GM21825 (cell line): ENCODE measurements around the gene ARL5B.
"Not testable (repeated sequence)": the region's sequence is repeated elsewhere in the genome, so short reads cannot be mapped to it uniquely, and the experiment has no call there.

Experiments used
- ATAC-seq: cut with Tn5 transposase; IDR thresholded peaks from one replicate; pipeline ENCODE4 v1.9.1; 2021; ENCODE audit warnings: mild to moderate bottlenecking, moderate library complexity; ENCODE audit not compliant: unreplicated experiment

ARL5B gene

GRCh38 chr10:18659125-18659818 lies at the start of gene ARL5B:
TSS of gene ARL5B (plus strand) at chr10:18659431. CDS start at chr10:18659638, 207 bp downstream.
- peak; percentile 89 for ATAC-seq

DNA sequence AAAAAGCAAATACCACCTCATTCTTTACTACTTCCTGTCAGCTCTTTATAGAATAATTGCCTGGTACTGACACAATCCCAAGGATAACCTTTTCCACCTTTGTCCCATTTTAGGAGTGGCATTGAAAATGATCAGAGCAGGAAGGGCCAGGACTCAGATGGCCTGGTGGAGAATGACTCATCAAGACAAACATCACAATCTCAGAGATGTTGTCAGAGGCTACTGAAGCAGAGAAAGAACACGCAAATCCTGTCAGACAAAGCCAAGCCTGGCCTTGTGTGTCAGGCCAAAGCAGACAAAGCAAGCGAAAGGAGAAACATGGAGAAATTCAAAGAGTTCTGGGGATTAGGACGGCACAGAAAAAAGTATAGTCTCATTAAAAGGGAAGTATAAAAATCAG lies 48.7 kb upstream of the ARL5B start:
- ATAC-seq: no peak

GRCh38 chr10:18611168-18611567 lies 48.1 kb upstream of the ARL5B start:
- no peak for ATAC-seq

GRCh38 chr10:18615618-18616017 lies 43.6 kb upstream of the ARL5B start:
- no peak for ATAC-seq

DNA sequence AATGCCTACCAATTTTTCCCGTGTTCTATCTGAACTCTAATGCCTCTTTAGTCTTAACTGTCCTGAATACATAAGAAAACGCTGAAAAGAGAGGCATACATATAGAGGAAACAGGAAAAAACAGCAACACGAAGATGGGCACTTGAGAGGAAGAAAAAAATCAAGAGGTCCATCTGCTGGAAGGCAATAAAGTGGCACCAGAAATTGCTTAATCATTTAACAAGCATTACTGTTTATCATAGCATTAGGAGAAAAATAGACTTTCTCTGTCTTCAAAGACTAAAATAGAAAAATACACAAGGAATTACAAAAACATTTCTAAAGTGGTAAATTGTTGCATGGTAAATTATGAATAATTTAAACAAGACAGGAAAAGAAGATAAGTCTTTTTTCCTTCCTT lies 42.9 kb upstream of the ARL5B start:
- no peak for ATAC-seq

GRCh38 chr10:18619016-18619415 lies 40.2 kb upstream of the ARL5B start:
- no peak for ATAC-seq

- ATAC-seq: no peak
These were observed 38.4 kb upstream of the ARL5B start for GRCh38 chr10:18620856-18621255.

DNA sequence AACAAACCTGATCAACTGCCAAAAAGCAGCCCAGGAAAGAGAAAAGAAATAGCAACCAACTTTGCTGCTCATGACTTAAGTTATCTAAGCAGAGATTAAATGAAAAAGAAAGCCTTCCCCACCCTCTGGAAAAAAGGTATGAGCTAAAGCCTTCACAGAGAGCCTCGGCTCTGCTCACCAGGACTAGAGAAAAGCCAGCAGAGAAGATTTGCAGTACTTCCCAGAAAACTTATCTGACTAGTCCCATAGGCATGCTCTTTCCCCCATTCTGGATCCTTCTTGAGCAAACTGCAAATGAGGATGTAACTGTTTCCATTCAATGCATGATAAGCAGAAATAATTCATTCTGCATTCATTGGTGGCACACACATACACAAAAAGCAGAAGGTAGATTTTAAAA lies 35.6 kb upstream of the ARL5B start:
- ATAC-seq: not testable (repeated sequence)

DNA sequence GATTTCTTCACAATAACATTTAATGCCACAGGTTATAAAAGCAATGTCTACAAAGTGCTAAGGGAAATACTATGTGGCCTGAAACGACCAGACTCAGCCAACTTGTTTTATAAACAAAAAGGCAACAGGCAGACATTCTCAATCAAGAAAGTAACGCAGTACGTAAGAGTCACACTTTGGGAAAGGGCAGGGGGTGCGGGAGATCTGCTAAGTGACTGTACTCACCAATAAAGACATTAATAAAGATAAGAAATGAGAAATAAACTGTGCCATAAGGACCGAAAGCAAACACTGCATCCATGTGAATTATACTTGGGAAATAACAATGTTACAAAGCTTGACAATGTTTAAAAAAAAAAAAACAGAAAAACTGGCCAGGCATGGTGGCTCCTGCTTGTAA lies 33.3 kb upstream of the ARL5B start:
- no peak for ATAC-seq

DNA sequence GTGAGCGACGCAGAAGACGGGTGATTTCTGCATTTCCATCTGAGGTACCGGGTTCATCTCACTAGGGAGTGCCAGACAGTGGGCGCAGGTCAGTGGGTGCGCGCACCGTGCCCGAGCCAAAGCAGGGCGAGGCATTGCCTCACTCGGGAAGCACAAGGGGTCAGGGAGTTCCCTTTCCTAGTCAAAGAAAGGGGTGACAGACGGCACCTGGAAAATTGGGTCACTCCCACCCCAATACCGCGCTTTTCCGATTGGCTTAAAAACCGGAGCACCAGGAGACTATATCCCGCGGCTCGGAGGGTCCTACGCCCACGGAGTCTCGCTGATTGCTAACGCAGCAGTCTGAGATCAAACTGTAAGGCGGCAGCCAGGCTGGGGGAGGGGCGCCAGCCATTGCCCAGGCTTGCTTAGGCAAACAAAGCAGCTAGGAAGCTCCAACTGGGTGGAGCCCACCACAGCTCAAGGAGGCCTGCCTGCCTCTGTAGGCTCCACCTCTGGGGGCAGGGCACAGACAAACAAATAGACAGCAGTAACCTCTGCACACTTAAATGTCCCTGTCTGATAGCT lies 31.7 kb upstream of the ARL5B start:
- not testable (repeated sequence) for ATAC-seq

- ATAC-seq: not testable (repeated sequence)
These were observed 26.7 kb upstream of the ARL5B start for GRCh38 chr10:18632500-18632899.

DNA sequence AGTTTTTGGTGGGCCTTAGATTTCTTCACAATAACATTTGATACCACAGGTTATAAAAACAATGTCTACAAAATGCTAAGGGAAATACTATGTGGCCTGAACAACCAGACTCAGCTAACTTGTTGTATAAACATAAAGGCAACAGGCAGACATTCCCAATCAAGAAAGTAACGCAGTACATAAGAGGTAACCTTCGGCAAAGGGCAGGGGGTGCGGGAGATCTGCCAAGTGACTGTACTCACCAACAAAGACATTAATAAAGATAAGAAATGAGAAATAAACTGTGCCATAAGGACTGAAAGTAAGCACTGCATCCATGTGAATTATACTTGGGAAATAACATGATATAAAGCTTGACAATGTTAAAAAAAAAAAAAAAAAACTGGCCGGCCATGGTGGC lies 23.2 kb upstream of the ARL5B start:
- no peak for ATAC-seq

DNA sequence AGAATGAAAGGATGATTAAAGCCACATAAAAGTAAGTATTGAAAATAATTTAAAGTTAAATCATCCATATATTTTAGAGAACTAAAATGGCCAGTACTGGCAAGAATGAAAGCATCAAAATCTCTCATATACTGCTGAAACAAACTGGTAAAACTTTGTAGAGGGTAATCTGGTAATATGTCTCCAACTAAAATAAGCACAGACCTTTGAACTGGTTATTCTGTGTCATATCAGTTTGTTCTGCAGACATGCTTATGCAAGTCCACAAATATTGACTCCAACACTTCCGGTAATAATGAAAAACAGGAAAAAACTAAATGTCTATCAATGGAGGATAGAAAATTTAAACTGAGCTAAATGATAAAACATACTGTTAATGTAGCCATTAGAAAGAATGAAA lies 21.8 kb upstream of the ARL5B start:
- ATAC-seq: not testable (repeated sequence)

GRCh38 chr10:18639719-18640118 lies 19.5 kb upstream of the ARL5B start:
- not testable (repeated sequence) for ATAC-seq

- ATAC-seq: no peak
These were observed 12.1 kb upstream of the ARL5B start for GRCh38 chr10:18647151-18647550.

DNA sequence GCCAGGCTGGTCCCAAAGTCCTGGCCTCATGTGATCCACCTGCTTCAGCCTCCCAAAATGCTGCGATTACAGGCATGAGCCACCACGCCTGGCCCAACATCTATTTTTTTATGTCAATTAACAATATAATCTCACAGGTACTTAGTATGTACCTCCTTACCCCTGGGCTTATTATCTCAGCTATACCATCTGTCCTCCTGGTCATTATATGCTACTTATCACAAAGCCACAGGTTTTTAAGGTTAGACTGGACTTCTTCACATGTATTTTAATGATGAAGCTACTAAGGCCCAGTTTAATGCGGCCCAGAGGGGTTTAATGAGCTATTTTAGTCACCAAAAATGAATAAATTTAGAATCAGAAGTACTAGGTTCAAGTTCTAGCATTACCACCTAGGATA lies 11.3 kb upstream of the ARL5B start:
- ATAC-seq: no peak

GRCh38 chr10:18649364-18649959 lies 9.8 kb upstream of the ARL5B start:
- ATAC-seq: no peak

DNA sequence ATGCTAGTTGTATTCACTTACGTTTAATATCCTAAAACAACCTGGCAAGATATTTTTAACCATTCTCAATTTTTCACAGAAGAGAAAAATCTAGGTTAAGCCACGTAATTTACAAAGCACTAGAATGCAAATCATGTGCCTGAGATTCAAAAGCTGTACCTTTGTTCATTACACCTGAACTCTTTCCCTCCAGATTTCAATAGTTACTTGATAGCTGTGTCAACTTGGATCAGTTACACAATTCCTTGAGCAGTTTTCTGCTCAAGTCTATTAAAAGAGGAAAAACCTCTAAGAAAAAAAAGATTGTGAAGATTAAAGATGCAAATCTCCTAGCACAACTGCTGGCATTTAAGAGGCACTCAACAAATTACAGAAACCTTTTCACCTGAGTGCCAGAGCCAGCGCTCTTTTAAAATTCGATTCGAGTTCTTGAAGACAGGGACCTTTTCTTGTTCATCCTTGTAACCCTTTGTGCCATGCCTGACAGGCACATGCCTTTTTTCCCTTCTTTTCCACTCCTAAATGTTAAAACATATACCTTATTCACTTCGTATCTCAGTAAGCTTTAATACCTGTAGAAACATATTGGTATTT lies 8.7 kb upstream of the ARL5B start:
- ATAC-seq: no peak

GRCh38 chr10:18651324-18652007 lies 7.8 kb upstream of the ARL5B start, which contains the start of gene NSUN6:
TSS of gene NSUN6 (minus strand) at chr10:18651587. CDS start at chr10:18651203, 384 bp downstream.
- peak; percentile 97 for ATAC-seq

DNA sequence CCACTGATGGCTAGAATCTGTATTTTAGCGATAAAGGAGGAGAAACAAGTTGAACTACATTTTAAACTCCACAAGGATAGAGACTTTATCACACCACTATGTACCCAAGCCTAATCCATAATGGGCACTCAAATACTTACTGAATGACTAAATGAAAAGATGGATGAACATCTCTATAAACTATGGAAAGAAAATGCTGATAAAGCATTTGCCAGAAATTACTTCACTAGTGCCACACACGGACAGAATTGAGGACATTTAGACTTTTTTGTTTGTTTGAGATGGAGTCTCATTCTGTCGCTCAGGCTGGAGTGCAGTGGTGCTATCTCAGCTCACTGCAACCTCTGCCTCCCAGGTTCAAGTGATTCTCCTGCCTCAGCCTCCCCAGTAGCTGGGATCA lies 6.1 kb upstream of the ARL5B start:
- no peak for ATAC-seq

DNA sequence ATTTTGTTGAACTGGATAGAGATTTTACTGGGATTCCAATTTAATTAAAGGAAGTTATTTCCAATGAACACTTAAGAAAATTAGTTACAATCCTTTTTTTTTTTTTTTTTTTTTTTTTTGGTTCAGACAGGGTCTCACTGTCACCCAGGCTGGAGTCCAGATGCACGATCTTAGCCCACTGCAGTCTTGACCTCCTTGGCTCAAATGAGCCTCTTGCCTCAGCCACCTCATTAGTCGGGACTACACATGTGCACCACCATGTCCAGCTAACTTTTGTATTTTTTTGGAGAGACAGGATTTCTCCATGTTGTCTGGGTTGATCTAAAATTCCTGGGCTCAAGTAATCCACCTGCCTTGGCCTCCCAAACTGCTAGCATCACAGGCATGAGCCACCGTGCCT lies 2.5 kb upstream of the ARL5B start:
- ATAC-seq: no peak
